ENCODE results near the gene KIF21B.
"Not testable (repeated sequence)": the region's sequence is repeated elsewhere in the genome, so short reads cannot be mapped to it uniquely, and the experiment has no call there.

The KIF21B gene

DNA sequence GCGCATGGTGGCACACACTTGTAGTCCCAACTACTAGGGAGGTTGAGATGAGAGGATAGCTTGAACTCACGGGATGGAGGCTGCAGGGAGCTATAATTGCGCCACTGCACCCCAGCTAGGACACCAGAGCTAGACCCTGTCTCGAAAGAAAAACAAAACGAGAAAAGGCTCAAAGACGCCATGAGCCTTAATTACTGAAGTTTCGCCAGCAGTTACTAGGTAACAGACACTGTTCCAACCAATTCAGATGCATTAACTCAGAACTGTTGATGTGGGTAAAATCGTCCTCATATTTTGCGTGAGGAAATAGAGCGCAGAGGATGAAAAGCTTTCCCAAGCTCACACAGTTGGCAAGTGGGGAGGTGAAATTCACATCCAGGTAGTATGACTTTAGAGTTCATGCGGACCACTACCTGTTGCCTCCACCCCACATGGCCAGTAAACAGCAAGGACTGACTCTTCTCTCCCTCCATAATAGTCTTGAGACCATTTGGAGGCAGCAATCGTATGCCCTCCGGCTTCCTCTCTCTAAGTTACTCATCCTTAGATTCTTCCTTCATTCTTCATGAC, 88.8 kb downstream of the KIF21B start:
- no peak for DNase-seq

- no peak for DNase-seq
Observed at GRCh38 chr1:200931776-200932175, 91.7 kb downstream of the KIF21B start.

DNA sequence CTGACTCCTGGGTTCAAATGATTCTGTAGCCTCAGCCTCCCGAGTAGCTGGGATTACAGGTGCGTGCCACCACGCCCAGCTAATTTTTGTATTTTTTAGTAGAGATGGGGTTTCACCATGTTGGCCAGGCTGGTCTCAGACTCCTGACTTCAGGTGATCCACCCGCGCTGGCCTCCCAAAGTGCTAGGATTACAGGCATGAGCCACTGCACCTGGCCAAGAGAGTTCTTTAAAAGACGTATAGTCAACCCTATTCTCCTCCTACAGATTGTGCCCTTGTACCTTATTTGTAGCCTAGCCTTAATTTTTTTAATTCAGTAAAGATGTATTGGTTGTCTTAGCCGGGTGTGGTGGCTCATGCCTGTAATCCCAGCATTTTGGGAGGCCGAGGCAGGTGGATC, 93.2 kb downstream of the KIF21B start:
- DNase-seq: not testable (repeated sequence)

DNA sequence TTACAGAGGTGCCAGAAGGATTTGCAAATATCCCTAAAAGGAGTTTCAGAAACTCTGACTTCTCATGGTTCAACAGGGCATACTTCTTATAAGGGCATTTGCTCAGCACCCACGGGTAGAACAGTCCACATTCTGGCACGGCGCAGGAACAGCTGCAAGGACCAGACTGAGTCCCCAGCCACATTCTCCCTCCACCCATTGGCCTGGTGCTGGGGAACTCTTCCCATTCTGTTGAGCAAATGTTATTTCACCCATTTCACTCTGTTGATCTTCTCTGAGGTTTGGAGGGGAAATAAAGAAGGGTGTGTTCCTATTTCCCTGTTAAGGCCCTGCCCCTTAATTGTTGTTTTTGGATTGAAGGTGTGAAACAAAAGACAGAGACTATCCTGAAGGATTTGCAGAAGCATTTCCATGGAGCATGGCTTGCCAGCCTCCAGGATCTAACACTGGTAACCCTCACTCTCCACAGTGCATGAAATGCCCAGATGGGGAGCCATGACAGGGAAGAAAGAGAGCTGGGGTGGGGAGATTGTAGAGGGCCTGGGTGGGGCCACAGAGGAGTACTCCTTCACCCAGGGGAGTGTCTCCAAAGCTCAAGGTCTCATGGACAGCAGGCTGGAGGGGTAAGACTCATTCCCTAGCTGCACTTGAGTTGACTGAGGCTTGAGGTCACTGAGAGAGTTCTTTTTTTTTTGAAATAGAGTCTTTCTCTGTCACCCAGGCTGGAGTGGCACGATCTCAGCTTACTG, 93.8 kb downstream of the KIF21B start:
- no peak for DNase-seq

DNA sequence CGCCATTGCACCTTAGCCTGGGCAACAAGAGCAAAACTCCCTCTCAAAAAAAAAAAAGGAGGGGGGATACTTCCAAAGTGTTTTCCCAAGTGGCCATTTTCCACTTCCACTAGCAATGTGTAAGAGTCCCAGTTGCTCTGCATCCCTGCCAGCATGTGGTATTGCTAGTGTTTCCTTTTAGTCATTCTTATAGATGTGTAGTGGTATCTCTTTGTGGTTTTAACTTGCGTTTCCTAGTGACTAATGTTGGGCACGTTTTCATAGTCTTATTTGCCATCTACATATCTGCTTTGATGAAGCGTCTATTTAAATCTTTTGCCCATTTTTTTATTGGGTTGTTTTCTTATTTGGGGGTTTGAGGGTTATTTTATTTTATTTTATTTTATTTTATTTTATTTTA, 97.7 kb downstream of the KIF21B start:
- no peak for DNase-seq

DNA sequence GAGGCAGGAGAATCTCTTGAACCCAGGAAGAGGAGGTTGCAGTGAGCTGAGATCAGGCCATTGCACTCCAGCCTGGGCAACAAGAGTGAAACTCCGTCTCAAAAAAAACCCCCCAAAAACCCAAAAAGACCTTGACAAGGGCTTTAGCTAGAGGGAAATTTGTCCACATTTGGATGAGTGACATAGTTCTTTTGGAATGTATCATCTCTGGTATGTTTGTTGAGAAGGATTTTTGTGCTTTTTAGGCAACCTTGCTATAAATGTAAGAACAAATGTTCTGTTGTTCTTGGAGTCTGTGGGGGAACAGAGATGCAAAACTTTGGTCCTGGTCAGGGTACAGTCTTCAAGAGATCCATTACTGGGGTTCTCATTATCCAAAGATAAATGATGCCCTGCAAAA, 99.9 kb downstream of the KIF21B start:
- no peak for DNase-seq

DNA sequence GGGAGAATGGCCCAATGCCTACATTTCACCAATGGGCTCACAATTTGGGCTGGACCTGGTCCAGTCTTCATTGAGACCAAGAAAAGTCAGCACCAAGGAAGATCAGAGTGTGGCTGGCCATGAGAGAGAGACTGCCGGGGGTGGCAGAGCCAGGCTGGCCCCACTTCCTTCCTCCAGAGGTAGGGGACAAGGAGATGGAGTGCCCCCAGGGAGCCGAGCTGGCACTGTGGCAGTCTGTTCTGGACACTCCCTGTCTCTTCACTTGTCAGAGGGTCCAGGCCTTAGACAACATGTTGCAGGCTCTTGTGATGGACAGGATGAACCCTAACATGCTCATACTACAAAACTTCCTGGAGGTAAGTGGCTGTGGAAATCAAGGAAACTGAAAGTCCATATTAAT, 101.1 kb downstream of the KIF21B start:
- DNase-seq: no peak

DNA sequence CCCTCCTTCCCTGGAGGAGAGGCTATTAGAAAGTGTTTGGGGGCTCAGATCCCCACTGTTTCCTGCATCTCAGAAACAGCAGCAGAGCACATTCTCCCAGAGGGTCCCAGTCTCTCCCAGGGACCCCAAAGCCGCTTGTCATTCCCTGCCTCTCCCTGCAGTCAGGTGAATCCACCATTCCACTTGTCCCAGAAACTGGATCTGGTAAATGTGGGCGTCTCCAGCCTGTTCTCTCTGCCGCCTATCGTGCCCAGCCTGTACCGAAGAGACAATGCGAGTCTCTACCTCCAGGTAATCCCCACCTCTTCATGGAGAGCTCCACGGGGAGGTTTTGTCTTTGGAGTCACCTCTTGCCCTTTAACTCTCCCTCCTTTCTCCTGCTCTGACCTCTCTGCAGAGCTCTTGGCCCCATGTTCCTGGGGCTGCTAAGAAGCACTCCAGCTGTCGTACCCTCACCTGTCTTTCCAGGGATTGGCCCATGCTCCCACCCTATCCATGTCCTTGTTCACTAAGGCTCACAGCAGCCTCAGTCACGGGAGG, 101.9 kb downstream of the KIF21B start:
- no peak for DNase-seq

Data from NCI-H187 (cell line).